Activated CD4-positive, alpha-beta T cell treated with anti-CD3 and anti-CD28 coated beads, Interleukin-2, amount 50 U/mL, for 1 hour (primary cell): Measurements from ENCODE around the gene IL18BP.

Experiments used
- DNase-seq: peaks from one replicate; pipeline ENCODE4 v3.0.0-alpha.2; 2020

Gene IL18BP

DNA sequence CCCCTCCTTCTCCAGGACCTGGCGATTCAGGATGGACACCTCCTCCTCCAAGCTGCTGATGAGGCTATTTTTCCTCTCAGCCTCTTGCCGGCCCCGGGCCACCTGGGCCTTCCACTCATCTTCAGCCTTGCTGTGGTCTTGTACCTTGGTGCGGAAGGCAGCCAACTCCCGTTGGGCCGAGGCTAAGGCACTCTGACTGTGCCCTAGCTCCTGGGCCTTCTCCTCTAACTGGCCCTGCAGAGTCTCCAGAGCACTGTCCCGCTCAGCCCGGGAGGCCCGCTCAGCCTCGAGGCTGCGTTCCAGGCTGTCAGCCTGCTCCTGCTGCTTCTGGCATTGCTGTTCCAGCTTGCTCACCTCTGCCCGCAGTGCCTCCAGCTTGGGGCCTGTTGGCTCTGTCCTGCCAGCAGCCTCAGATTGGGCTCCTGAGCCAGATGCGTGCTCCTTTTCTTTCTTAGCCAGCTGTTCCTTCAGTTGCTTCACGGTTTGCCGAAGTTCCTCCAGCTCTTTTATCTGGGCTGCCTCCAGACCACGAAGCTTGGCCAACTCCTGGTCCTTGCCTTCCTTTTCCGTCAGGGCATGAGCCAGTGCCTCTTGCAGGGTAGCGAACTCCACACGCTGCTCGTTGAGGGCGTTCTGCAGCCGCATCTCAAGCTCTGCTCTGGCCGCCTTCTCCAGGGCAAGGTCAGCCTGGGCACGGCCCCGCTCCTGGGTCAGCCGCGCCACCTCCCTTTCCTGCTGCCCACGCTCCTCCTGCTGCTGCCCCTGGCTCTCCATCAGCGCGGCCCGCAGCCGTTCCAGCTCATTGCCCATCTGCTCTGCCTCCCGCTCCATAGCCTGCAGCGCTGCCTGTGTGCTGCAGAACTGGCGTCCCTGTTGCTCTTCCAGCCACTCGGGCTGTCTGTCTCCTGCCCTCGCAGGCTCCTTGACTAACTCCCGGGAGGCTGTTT lies 15.3 kb downstream of the IL18BP start:
- no peak for DNase-seq

GRCh38 chr11:72014761-72015320 lies 16.1 kb downstream of the IL18BP start:
- no peak for DNase-seq

- DNase-seq = no peak
These were observed 16.9 kb downstream of the IL18BP start for GRCh38 chr11:72015511-72016061.

DNA sequence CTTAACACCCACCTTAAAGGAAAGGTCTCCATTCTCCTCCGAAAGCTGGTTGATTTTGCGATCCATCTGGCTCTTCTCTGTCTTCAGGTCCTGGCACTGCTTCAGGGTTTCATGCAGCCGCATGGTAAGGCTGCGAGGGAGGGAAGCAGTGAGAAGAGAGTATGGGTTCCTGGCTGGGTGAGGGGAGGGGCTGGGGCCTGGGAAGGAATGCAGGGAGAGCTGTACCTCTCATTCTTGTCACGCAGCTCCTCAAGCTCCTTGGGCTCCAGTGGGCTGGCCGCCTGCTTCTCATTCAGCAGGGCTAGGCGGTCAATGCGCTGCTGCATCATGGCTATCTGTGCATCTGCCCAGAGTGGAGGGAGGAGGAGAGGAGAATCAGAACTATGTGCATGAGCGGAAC lies 19.5 kb downstream of the IL18BP start:
- no peak for DNase-seq

DNA sequence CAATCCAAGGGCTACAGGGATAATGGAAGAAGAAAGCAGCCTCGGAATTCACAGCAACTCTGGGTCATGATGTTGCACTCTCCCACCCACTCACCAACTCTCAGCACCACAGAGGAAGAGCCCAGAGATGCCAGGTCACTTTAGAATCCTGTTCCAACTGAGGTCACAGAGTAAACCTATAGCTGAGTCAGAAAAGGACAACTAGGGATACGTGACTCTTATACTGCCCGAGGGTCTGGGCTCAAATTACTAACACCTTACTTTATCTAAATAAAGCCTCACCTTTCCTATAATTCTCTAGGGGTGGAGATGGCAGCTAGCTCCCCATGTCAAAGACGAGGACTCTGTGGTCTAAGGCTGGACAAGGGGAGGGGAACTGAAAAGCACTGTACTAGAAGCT lies 24.6 kb downstream of the IL18BP start:
- no peak for DNase-seq

DNA sequence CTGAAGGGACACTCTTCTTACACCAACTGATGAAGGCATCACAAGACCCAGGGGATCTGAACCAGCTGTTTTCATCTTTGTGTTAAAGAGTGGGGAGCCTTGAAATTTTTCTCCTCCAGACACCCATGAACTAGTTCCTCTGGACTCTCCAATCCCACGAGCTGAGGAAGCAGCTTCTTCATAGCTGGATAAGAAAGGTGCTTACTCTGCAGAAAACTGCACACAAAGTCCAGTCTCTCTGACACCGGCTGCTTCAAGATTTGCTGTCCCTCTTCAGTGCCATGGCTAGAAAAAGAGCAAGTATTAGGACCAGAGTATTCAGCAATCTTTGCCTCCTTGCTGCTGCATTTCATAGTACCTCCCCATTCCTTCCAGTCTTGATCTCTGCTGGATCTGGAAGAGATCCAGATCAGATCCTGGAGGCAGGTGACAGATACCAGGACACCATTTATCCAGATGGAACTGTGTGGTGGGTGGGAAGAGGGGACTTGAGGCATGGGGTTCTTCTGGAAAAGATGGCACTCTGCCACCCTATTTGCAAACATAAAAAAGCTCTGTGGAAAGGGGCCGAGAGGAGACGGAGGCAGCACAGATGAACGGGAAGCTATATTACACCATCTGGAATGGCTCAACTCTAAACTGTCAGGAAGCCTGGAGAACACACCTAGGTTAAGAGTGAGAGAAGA lies 25.5 kb downstream of the IL18BP start:
- no peak for DNase-seq

GRCh38 chr11:72026090-72026489 lies 27.4 kb downstream of the IL18BP start:
- DNase-seq = no peak

DNA sequence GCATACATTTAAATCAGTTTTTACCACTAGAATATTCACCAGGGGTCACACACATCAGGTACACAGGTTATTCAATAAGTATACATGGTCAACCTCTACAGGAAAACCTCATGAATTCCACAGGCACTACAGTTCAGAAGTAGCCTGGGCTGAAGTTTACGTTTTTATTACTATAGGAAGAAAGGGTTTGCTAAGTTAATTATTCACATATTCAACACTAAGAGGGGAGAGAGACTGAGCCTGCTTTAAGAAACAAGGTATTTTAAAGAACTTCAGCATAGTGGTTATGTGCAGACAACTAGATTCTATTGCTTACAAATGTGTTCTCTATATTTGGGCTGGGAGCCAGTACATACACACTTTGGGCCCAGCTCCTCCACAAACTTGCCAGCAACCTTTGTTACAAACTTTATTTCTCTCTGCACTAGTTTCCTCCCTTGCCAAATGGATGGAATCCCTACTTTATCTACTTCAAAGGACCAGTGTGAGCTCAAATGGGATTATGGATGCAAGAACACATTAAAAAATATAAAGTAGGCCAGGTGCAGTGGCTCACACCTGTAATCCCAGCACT lies 31.9 kb downstream of the IL18BP start:
- DNase-seq = no peak

DNA sequence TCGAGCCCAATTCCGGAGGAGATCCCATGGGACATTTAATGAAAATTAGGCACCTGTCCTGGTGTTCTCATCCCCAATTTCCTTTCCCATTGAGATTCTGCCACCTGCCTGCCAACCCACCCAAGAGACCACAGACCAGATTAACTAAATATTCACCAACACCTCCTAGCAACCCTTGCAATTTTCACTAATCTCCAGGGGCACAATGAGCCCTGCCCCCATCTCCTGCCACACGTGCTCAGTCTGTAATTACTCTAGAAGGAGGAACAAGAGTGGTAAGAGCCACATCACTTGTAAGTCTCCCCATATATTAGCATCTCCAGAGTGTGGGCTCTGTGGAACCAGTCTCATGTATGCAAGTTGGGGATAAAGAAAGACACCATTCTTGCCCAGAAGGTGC lies 38.0 kb downstream of the IL18BP start:
- DNase-seq = no peak

DNA sequence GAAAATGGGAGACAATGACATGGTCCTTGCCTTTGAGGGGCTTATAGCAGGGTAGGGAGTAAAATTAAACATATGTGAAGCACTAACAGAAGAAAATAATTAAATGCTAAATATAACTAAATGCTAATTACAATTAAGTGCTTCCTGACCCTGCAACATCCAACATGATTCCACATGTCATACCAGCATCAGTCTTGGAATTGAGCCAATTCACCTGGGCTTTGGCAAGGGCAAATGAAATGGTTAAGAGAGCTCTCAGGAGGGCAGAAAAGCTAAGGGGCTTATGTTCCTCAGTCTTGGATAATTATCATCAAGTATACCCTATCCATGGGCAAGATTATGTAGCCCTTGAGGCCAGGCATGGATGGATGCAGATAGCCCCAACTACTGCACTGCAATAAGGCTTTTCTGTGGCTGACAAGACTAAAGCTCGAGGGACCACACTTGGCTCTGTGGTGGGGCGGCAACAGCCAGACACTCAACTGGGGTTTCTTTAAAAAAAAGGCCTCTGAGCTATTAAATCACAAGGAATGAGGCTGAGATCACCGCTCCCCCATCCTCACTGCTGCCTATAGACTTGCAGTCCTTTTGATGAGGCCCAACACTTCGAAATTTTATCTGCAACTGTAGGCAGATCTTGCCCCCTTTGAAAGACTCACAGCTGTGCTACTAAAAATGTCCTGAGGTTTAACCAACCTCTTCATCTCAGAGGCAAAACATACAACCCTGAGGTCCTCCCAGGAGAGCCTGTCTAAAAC lies 39.0 kb downstream of the IL18BP start:
- DNase-seq = no peak

- no peak for DNase-seq
These were observed 39.8 kb downstream of the IL18BP start for GRCh38 chr11:72038491-72038890.

DNA sequence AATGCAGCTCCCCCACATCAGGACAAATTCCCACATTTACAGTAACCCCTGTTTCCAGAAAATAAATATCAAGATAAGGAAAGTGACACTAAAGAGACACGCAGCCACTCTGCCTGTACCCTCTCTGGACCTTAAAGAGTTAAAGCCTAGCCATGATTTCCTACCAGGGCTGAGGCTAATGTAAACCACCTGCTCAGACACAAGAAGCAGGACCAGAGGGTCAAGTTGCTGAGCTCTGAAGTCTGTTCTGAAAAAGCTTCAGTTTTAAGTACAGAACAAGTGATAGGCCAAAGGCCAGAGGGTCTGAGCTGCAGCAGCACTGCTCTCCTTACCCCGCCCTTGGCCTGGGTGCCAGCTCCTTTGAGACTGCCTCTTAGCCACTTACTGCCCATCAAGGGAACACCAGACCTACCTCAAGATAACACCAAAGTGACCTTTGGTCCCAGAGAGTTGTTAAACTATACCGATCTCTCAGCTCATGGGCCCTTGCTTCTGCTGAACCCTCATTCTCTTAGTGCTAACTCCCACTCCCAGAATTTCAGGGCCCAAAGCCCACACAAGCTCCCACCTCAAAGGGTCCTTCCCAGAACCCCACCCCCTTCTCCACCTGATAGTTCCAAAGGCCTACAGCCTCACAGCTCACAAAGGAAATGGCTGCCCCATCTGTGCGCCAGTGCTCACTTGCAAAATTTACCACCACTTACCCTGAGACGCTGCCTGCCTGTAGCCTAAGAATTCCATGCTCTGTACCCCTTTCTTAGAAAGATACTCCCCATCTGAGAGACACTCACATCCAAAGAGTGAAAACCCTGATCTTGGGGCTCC lies 40.5 kb downstream of the IL18BP start:
- no peak for DNase-seq

DNA sequence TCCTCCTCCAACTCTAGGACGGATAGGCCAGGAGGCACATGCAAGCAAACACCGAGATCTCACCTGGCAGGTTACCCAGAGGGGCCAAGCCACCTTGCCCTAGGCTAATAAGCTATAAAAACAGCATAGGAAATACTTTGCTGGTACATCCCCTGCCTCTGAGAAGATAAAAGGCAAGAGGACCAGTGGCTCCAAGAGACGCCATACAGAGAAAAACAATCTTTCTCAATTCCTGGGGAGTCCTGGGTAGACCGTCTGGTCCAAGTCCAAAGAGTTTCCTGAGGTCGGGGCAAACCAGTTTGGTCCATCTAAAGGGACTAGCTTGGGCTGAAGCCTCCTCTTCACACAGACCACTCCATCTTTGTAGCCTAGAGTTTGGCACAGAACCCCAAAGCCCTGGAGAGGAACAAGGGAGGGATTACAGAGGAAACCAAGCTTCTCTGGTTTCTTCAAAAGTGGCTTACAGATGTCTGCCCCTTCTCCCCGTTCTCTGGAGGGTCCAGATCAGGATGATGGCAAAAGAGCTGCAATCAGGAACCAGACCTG lies 41.2 kb downstream of the IL18BP start:
- DNase-seq = no peak

DNA sequence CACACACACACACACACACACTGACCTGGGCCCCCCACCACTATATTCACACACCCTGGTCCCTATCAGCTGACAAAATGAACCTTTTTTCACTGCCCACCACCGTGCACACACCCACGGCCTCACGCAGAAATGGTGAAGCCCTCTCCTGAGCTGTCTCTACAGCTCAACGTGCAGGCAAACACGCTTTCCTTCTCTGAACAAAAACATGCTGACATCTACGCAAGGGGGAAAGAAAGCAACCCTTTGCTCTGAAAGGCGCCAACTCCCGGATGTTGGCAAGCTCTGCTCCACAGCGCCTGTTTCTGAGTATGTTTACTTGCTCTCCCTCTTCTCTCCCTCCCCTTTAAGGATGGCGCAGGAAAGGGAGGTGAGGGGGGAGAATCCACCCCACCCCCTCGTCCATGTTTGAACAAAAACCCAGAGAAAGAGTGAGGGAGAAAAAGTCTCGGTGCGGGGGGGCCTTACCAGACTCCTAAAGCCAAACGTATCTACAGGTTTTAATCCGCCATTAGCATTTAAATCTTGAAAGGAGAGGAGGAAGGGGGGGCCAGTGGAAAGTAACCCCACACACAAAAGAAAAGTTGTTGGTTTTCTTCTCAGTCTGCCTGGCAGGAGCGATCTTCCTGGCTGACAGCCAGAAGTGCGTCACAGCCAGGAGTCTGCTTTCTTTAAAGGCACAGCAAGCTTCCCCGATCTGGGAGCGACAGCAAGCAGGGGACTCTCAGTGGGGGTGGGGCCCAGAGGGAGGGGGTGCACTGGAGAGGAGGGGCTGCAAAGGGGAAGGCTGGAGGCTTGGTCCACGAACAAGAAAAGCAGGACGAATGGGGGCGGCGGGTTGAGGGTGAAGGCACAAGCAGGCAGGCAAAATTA lies 42.0 kb downstream of the IL18BP start:
- peak; percentile 85 for DNase-seq

DNA sequence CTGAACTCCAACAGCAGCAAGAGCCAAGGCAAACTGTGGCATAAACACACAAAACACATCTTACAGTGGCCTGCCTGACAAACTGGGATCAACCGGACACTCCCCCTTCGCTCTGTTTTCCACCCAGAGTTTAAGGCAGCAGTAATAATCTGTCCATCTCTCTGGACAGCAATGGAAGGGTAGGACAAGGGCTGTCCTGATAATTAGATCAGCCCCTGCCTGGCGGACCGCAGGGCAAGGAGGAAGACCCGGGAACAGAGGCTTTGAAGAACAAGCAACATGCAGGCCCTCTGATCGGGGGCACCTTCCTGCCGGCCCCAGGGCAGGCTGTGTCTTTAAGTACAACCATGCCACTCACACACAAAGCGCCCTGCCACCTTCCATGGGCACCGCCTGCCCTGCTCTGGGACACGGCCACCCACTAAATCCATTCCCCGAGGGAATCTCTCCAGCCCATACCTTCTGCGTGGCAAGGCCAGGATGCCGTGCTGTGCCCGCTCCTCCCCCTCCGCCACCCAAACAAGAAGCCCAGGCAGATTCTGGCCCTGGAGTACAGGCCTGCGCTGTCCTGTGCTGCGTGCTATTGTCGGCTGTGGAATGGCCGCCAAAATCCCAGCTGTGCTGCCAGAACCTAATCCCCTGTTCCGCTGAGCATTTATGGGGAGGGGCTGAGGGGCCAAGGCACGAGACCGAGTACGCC lies 42.8 kb downstream of the IL18BP start:
- peak; percentile 34 for DNase-seq

- DNase-seq = no peak
These were observed 43.5 kb downstream of the IL18BP start for GRCh38 chr11:72042064-72042745.

- DNase-seq = no peak
These were observed 47.1 kb downstream of the IL18BP start for GRCh38 chr11:72045849-72046248.

DNA sequence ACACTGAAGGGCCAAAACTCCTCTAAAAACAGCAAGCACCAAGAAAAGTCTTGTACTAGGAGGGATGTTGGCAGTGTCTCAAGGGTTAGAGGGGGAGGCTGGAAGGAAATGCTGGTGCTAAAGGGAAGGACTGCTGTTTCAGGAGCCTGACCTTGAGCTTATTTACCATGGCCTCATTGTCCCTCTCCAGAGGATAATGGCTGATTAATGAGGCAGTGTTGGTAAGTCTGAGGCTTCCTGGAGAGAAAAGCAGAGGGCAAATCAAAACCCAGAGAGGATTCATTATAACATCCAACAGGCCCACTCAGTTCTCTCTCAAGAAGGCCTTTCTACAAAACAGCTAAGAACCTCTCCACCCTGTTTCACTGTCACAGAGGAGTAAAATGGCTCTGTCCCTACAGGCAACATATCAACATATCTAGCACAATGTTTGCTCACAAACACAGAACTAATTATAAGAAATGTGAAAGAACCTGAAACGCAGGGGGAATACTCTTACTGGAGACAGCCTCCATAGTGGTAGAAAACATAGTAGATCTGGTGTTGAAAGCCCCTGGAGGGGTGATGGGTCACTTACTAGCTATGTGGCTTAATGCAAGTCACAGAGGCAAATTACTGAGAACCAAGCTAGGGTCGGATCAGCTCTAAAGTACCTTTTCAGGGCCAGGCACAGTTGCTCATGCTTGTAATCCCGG lies 50.2 kb downstream of the IL18BP start:
- no peak for DNase-seq
